ENCODE results near the gene NRXN3.

DNA sequence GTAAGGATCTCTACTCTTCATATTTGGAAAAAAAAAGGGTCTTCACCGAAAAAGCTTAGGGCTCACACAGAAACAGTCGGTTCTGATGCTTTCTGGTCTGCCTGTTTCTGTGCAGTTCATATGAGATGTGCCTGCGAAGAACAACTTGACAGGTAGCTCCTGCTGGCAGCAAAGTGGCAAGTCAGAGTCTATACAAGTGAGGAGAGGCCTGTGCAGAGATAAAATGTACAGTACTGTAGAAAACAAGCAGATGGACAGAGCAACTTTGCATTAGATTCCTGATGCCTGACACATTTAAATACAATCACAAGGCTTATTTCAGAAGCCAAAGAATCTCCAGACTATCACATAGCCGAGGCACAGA is 1105.1 kb downstream of the NRXN3 start:
- TF ChIP-seq, protein P1, sequence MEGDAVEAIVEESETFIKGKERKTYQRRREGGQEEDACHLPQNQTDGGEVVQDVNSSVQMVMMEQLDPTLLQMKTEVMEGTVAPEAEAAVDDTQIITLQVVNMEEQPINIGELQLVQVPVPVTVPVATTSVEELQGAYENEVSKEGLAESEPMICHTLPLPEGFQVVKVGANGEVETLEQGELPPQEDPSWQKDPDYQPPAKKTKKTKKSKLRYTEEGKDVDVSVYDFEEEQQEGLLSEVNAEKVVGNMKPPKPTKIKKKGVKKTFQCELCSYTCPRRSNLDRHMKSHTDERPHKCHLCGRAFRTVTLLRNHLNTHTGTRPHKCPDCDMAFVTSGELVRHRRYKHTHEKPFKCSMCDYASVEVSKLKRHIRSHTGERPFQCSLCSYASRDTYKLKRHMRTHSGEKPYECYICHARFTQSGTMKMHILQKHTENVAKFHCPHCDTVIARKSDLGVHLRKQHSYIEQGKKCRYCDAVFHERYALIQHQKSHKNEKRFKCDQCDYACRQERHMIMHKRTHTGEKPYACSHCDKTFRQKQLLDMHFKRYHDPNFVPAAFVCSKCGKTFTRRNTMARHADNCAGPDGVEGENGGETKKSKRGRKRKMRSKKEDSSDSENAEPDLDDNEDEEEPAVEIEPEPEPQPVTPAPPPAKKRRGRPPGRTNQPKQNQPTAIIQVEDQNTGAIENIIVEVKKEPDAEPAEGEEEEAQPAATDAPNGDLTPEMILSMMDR (conservative IDR thresholded peaks at IDR 0.05; ENCODE audit: low read depth, low read length), result no peak
- no peak for TF ChIP-seq EZH2 (IDR thresholded peaks at IDR 0.05; ENCODE audit: low read length, unreplicated experiment)
- no peak for TF ChIP-seq EZH2phosphoT487 (IDR thresholded peaks at IDR 0.05; ENCODE audit: borderline replicate concordance, low read length)
